HEK293 (cell line): ENCODE results near the gene MAP3K13.

Source experiments
- CTCF ChIA-PET: fragments of 350-600 bp; formaldehyde crosslinking; extraction: SDS; loops from one replicate; lab custom pipeline; 2021; ENCODE audit warnings: antibody characterized with exemption; lab: Yijun Ruan, JAX
- POLR2A ChIA-PET: fragments of 300-600 bp; formaldehyde crosslinking; extraction: SDS; loops from one replicate; lab custom pipeline; 2020; ENCODE audit warnings: antibody characterized with exemption, inconsistent platforms; lab: Yijun Ruan, JAX
- H3K27ac ChIP-seq: fragments of 200-500 bp; sonication (Bioruptor generic); 2 replicates; pipeline ENCODE4 v1.5.1; 2014; ENCODE audit warnings: low read depth, low read length, control low read depth, inconsistent platforms; ENCODE audit errors: extremely low read depth
- H3K36me3 ChIP-seq, 2 experiments: fragments of 200-500 bp in 1 of 2; sonication (Bioruptor generic) in 1 of 2; 1 replicate in 1 of 2; 2 replicates in 1 of 2; pipeline ENCODE4 v1.5.1; 2014 to 2017; ENCODE audit warnings: inconsistent platforms in 2 of 2, low read length in 2 of 2; ENCODE audit not compliant: control insufficient read depth in 2 of 2, insufficient read depth in 1 of 2
- H3K4me1 ChIP-seq: fragments of 200-500 bp; sonication (Bioruptor generic); 2 replicates; pipeline ENCODE4 v1.5.1; 2014; ENCODE audit warnings: mild to moderate bottlenecking, low read length, inconsistent platforms; ENCODE audit not compliant: control insufficient read depth, insufficient read depth
- H3K4me3 ChIP-seq: 2 replicates; pipeline ENCODE4 v1.5.1; 2011; ENCODE audit warnings: low read depth, mild to moderate bottlenecking, control low read depth, low read length, moderate library complexity
- H3K9me3 ChIP-seq: fragments of 200-500 bp; sonication (Bioruptor generic); 2 replicates; pipeline ENCODE4 v1.5.1; 2014; ENCODE audit warnings: low read depth, low read length, inconsistent platforms; ENCODE audit not compliant: control insufficient read depth, insufficient read depth
- KLF8 ChIP-seq: fragments of 450-650 bp; formaldehyde crosslinking; IDR thresholded peaks from 2 replicates; pipeline ENCODE4 v1.5.1; 2016; ENCODE audit warnings: missing biosample characterization, missing genetic modification characterization
- OSR2 ChIP-seq: fragments of 450-650 bp; formaldehyde crosslinking; IDR thresholded peaks from 2 replicates; pipeline ENCODE4 v1.5.1; 2016; ENCODE audit warnings: missing biosample characterization, missing genetic modification characterization
- SALL2 ChIP-seq: fragments of 450-650 bp; formaldehyde crosslinking; IDR thresholded peaks from 2 replicates; pipeline ENCODE4 v1.5.0; 2017; ENCODE audit warnings: missing biosample characterization, mild to moderate bottlenecking, missing genetic modification characterization, borderline replicate concordance
- YY1 ChIP-seq: fragments of 450-650 bp; formaldehyde crosslinking; IDR thresholded peaks from 2 replicates; pipeline ENCODE4 v1.5.1; 2018; ENCODE audit warnings: missing biosample characterization, missing genetic modification characterization
- ZBTB1 ChIP-seq: fragments of 450-650 bp; formaldehyde crosslinking; IDR thresholded peaks from 2 replicates; pipeline ENCODE4 v1.5.1; 2016; ENCODE audit warnings: missing biosample characterization, missing genetic modification characterization
- ZFP37 ChIP-seq: fragments of 450-650 bp; formaldehyde crosslinking; IDR thresholded peaks from 2 replicates; pipeline ENCODE4 v1.5.1; 2016; ENCODE audit warnings: missing biosample characterization, missing genetic modification characterization
- ZFP41 ChIP-seq: fragments of 450-650 bp; formaldehyde crosslinking; IDR thresholded peaks from 2 replicates; pipeline ENCODE4 v1.5.1; 2016; ENCODE audit warnings: missing biosample characterization, missing genetic modification characterization, borderline replicate concordance
- ZNF112 ChIP-seq: fragments of 450-650 bp; formaldehyde crosslinking; IDR thresholded peaks from 2 replicates; pipeline ENCODE4 v1.5.0; 2017; ENCODE audit warnings: missing biosample characterization, missing genetic modification characterization
- ZNF138 ChIP-seq: fragments of 450-650 bp; formaldehyde crosslinking; IDR thresholded peaks from 2 replicates; pipeline ENCODE4 v1.5.1; 2016; ENCODE audit warnings: missing biosample characterization, missing genetic modification characterization, borderline replicate concordance
- ZNF23 ChIP-seq: fragments of 450-650 bp; formaldehyde crosslinking; IDR thresholded peaks from 2 replicates; pipeline ENCODE4 v1.5.1; 2016; ENCODE audit warnings: missing biosample characterization, missing genetic modification characterization, borderline replicate concordance
- ZNF324 ChIP-seq: fragments of 450-650 bp; formaldehyde crosslinking; IDR thresholded peaks from 2 replicates; pipeline ENCODE4 v1.5.1; 2016; ENCODE audit warnings: missing biosample characterization, missing genetic modification characterization
- ZNF404 ChIP-seq: fragments of 450-650 bp; formaldehyde crosslinking; IDR thresholded peaks from 2 replicates; pipeline ENCODE4 v1.5.1; 2017; ENCODE audit warnings: missing biosample characterization, missing genetic modification characterization
- ZNF548 ChIP-seq: fragments of 450-650 bp; formaldehyde crosslinking; IDR thresholded peaks from 2 replicates; pipeline ENCODE4 v1.5.1; 2016; ENCODE audit warnings: missing biosample characterization, missing genetic modification characterization
- ZNF549 ChIP-seq: fragments of 450-650 bp; IDR thresholded peaks from 2 replicates; pipeline ENCODE4 v1.5.1; 2018; ENCODE audit warnings: missing biosample characterization, missing genetic modification characterization, mild to moderate bottlenecking, inconsistent platforms, moderate library complexity
- ZNF621 ChIP-seq: fragments of 450-650 bp; formaldehyde crosslinking; IDR thresholded peaks from 2 replicates; pipeline ENCODE4 v1.5.1; 2017; ENCODE audit warnings: missing biosample characterization, missing genetic modification characterization
- ZNF623 ChIP-seq: fragments of 450-650 bp; formaldehyde crosslinking; IDR thresholded peaks from 2 replicates; pipeline ENCODE4 v1.5.1; 2016; ENCODE audit warnings: missing biosample characterization, missing genetic modification characterization
- ZNF654 ChIP-seq: fragments of 450-650 bp; formaldehyde crosslinking; IDR thresholded peaks from 2 replicates; pipeline ENCODE4 v1.5.1; 2016; ENCODE audit warnings: low read depth, missing biosample characterization, missing genetic modification characterization
- ZNF692 ChIP-seq: fragments of 450-650 bp; formaldehyde crosslinking; IDR thresholded peaks from 2 replicates; pipeline ENCODE4 v1.5.1; 2016; ENCODE audit warnings: missing biosample characterization, missing genetic modification characterization
- ZNF768 ChIP-seq: fragments of 450-650 bp; formaldehyde crosslinking; IDR thresholded peaks from 2 replicates; pipeline ENCODE4 v1.5.1; 2018; ENCODE audit warnings: missing biosample characterization, mild to moderate bottlenecking, missing genetic modification characterization
- ZXDB ChIP-seq: fragments of 450-650 bp; formaldehyde crosslinking; IDR thresholded peaks from 2 replicates; pipeline ENCODE4 v1.5.1; 2016; ENCODE audit warnings: missing biosample characterization, missing genetic modification characterization
- TF ChIP-seq, protein P1 (sequence below): sonication (generic); formaldehyde crosslinking; IDR thresholded peaks from 2 replicates; pipeline ENCODE4 v1.8.1; 2022; ENCODE audit warnings: mild to moderate bottlenecking, moderate library complexity, missing genetic modification reagents
- TF ChIP-seq, protein P2 (sequence below): fragments of 450-650 bp; formaldehyde crosslinking; IDR thresholded peaks from 2 replicates; pipeline ENCODE4 v1.5.1; 2017; ENCODE audit warnings: missing biosample characterization, missing genetic modification characterization
- TF ChIP-seq, protein P3 (sequence below): fragments of 450-650 bp; IDR thresholded peaks from 2 replicates; pipeline ENCODE4 v1.5.1; 2018; ENCODE audit warnings: missing biosample characterization, missing genetic modification characterization

Gene MAP3K13

DNA sequence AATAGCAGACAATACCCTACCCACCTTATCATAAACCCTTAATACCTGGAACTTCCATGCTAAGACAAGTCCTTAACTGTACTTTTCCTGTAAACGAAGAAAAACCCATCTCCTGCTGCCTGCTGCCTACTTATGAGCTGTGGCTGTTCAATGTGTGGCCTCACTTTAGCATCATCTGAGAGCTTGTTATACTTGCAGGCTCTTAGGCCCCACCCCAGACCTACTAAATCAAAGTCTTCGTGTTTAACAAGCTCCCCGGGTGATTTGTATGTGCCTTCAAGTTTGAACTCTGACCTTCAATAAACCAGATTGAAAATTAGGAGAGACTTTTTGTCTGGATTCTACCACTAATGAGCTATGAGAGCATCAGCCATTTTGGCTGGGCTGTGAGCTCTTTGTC is 106.6 kb downstream of the MAP3K13 start (continued):
- no peak for TF ChIP-seq ZNF768 (tag by site-specific recombination)
- TF ChIP-seq, protein P1, sequence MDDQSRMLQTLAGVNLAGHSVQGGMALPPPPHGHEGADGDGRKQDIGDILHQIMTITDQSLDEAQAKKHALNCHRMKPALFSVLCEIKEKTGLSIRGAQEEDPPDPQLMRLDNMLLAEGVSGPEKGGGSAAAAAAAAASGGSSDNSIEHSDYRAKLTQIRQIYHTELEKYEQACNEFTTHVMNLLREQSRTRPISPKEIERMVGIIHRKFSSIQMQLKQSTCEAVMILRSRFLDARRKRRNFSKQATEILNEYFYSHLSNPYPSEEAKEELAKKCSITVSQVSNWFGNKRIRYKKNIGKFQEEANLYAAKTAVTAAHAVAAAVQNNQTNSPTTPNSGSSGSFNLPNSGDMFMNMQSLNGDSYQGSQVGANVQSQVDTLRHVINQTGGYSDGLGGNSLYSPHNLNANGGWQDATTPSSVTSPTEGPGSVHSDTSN (CRISPR knock-in tag), result no peak
- no peak for TF ChIP-seq ZNF404 (tag by site-specific recombination)
- TF ChIP-seq ZFP41 (tag by site-specific recombination), result no peak
- no peak for TF ChIP-seq ZNF549
- TF ChIP-seq ZXDB (tag by site-specific recombination), result no peak
- TF ChIP-seq ZNF112 (tag by site-specific recombination), result no peak

GRCh38 chr3:185470323-185470722 is 107.4 kb downstream of the MAP3K13 start:
- Histone ChIP-seq H3K9me3 (no peaks in the 10 kb centered on the region), H3K36me3 (peaks cover 0 to 42% of the 10 kb centered on the region in 2 experiments; a peak in 2 of 3 replicates), H3K27ac (no peak overlapping the region), H3K4me3 (no peak overlapping the region), H3K4me1 (no peaks in the 10 kb centered on the region)
- POLR2A ChIA-PET, result no interaction called here
- TF ChIP-seq ZNF548 (tag by site-specific recombination) (no peak), ZNF324 (tag by site-specific recombination) (no peak), YY1 (no peak), KLF8 (tag by site-specific recombination) (no peak), ZNF692 (tag by site-specific recombination) (no peak), ZNF768 (tag by site-specific recombination) (no peak), ZNF623 (tag by site-specific recombination) (no peak), ZNF654 (tag by site-specific recombination) (no peak), ZFP37 (tag by site-specific recombination) (no peak), ZNF23 (tag by site-specific recombination) (no peak), ZNF621 (tag by site-specific recombination) (no peak), SALL2 (tag by site-specific recombination) (no peak), ZBTB1 (tag by site-specific recombination) (no peak), ZNF404 (tag by site-specific recombination) (no peak), OSR2 (tag by site-specific recombination) (no peak), ZNF138 (no peak)
- TF ChIP-seq, protein P2, sequence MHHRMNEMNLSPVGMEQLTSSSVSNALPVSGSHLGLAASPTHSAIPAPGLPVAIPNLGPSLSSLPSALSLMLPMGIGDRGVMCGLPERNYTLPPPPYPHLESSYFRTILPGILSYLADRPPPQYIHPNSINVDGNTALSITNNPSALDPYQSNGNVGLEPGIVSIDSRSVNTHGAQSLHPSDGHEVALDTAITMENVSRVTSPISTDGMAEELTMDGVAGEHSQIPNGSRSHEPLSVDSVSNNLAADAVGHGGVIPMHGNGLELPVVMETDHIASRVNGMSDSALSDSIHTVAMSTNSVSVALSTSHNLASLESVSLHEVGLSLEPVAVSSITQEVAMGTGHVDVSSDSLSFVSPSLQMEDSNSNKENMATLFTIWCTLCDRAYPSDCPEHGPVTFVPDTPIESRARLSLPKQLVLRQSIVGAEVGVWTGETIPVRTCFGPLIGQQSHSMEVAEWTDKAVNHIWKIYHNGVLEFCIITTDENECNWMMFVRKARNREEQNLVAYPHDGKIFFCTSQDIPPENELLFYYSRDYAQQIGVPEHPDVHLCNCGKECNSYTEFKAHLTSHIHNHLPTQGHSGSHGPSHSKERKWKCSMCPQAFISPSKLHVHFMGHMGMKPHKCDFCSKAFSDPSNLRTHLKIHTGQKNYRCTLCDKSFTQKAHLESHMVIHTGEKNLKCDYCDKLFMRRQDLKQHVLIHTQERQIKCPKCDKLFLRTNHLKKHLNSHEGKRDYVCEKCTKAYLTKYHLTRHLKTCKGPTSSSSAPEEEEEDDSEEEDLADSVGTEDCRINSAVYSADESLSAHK (tag by site-specific recombination), result no peak
- TF ChIP-seq, protein P3, sequence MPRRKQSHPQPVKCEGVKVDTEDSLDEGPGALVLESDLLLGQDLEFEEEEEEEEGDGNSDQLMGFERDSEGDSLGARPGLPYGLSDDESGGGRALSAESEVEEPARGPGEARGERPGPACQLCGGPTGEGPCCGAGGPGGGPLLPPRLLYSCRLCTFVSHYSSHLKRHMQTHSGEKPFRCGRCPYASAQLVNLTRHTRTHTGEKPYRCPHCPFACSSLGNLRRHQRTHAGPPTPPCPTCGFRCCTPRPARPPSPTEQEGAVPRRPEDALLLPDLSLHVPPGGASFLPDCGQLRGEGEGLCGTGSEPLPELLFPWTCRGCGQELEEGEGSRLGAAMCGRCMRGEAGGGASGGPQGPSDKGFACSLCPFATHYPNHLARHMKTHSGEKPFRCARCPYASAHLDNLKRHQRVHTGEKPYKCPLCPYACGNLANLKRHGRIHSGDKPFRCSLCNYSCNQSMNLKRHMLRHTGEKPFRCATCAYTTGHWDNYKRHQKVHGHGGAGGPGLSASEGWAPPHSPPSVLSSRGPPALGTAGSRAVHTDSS (tag by site-specific recombination), result no peak
- CTCF ChIA-PET, result interaction anchor here (0.5 to 1.7 kb wide), 3 partner anchors 9 to 29 kb away, joined by 3 to 5 read pairs (median 3); no protein-coding TSS in a partner anchor
